HepG2 (cell line): ENCODE measurements around the gene PELO. TPM values are rescaled to one million over a fixed set of nuclear protein-coding genes. Genes with fewer than 3 reads are reported as not detected.

Experiments used
- ADNP ChIP-seq: sonication (generic); formaldehyde crosslinking; IDR thresholded peaks from 2 replicates; pipeline ENCODE4 v1.4.0; 2020; ENCODE audit warnings: missing genetic modification reagents
- CREB1 ChIP-seq, 2 experiments: fragments of 450-650 bp in 1 of 2; IDR thresholded peaks; 2 replicates each; pipeline ENCODE4 v1.6.1; 2016 to 2017; ENCODE audit warnings: control low read depth in 1 of 2, mild to moderate bottlenecking in 1 of 2, missing compliant biosample characterization in 1 of 2, missing genetic modification characterization in 1 of 2
- CTCF ChIP-seq: sonication (generic); formaldehyde crosslinking; IDR thresholded peaks from 2 replicates; pipeline ENCODE4 v1.5.0; 2020; ENCODE audit warnings: mild to moderate bottlenecking, missing genetic modification reagents, moderate library complexity
- ETV5 ChIP-seq: IDR thresholded peaks from 2 replicates; pipeline ENCODE4 v1.6.1; 2018; ENCODE audit warnings: missing biosample characterization, missing genetic modification reagents, inconsistent platforms, borderline replicate concordance
- FOSL2 ChIP-seq: sonication (generic); formaldehyde crosslinking; IDR thresholded peaks from 2 replicates; pipeline ENCODE4 v1.4.0; 2020; ENCODE audit warnings: missing genetic modification reagents
- FOXA3 ChIP-seq: IDR thresholded peaks from 2 replicates; pipeline ENCODE4 v1.6.1; 2016; ENCODE audit warnings: missing genetic modification reagents, missing compliant biosample characterization
- HMG20B ChIP-seq: conservative IDR thresholded peaks from 2 replicates; pipeline ENCODE4 v1.6.1; 2016; ENCODE audit warnings: missing genetic modification reagents, missing compliant biosample characterization
- HNF1B ChIP-seq: sonication (generic); formaldehyde crosslinking; IDR thresholded peaks from 2 replicates; pipeline ENCODE4 v1.5.1; 2020; ENCODE audit warnings: mild to moderate bottlenecking, moderate library complexity, missing genetic modification reagents
- HNRNPL ChIP-seq: fragments of 200-400 bp; formaldehyde crosslinking; IDR thresholded peaks from 2 replicates; pipeline ENCODE4 v1.6.1; 2017; ENCODE audit warnings: mild to moderate bottlenecking, low read depth, low read length
- IRF2 ChIP-seq: IDR thresholded peaks from 2 replicates; pipeline ENCODE4 v1.6.1; 2018; ENCODE audit warnings: missing genetic modification reagents, missing compliant biosample characterization
- JUND ChIP-seq: sonication (generic); formaldehyde crosslinking; IDR thresholded peaks from 2 replicates; pipeline ENCODE4 v1.8.0; 2022; ENCODE audit warnings: mild to moderate bottlenecking, missing genetic modification reagents
- KDM6A ChIP-seq: IDR thresholded peaks from 2 replicates; pipeline ENCODE4 v1.6.1; 2016; ENCODE audit warnings: low read depth
- LCORL ChIP-seq, 2 experiments: fragments of 450-650 bp in 1 of 2; sonication (generic) in 1 of 2; formaldehyde crosslinking in 1 of 2; IDR thresholded peaks; 2 replicates each; pipeline versions ENCODE4 v1.5.0 to v1.6.1; 2017 to 2020; ENCODE audit warnings: antibody characterized with exemption in 1 of 2, missing genetic modification reagents in 1 of 2
- MEIS2 ChIP-seq: sonication (generic); formaldehyde crosslinking; IDR thresholded peaks from 2 replicates; pipeline ENCODE4 v1.9.0; 2021; ENCODE audit warnings: mild to moderate bottlenecking, missing genetic modification reagents
- PRPF4 ChIP-seq: fragments of 200-400 bp; formaldehyde crosslinking; IDR thresholded peaks from 2 replicates; pipeline ENCODE4 v1.6.1; 2016; ENCODE audit warnings: low read length, low read depth; ENCODE audit not compliant: poor library complexity, severe bottlenecking
- RORA ChIP-seq: sonication (generic); formaldehyde crosslinking; IDR thresholded peaks from 2 replicates; pipeline ENCODE4 v1.5.0; 2020; ENCODE audit warnings: mild to moderate bottlenecking, missing genetic modification reagents, moderate library complexity
- RXRB ChIP-seq: IDR thresholded peaks from 2 replicates; pipeline ENCODE4 v1.6.1; 2016; ENCODE audit warnings: borderline replicate concordance, missing genetic modification reagents, missing compliant biosample characterization
- TEAD3 ChIP-seq: optimal IDR thresholded peaks from 2 replicates; pipeline ENCODE3; 2016; ENCODE audit warnings: borderline replicate concordance
- XRCC5 ChIP-seq: fragments of 200-400 bp; formaldehyde crosslinking; optimal IDR thresholded peaks from 2 replicates; pipeline ENCODE3; 2017; ENCODE audit warnings: mild to moderate bottlenecking, low read length
- ZEB1 ChIP-seq: IDR thresholded peaks from 2 replicates; pipeline ENCODE4 v1.6.1; 2012; ENCODE audit warnings: mild to moderate bottlenecking, low read depth, inconsistent platforms; ENCODE audit not compliant: insufficient replicate concordance
- ZNF253 ChIP-seq: sonication (generic); formaldehyde crosslinking; IDR thresholded peaks from 2 replicates; pipeline ENCODE4 v1.8.0; 2022; ENCODE audit warnings: mild to moderate bottlenecking, missing genetic modification reagents, borderline replicate concordance
- ZNF335 ChIP-seq: sonication (generic); formaldehyde crosslinking; IDR thresholded peaks from 2 replicates; pipeline ENCODE4 v1.4.0; 2020; ENCODE audit warnings: missing genetic modification reagents
- ZNF577 ChIP-seq: sonication (generic); formaldehyde crosslinking; IDR thresholded peaks from 2 replicates; pipeline ENCODE4 v1.4.0; 2020; ENCODE audit warnings: mild to moderate bottlenecking, low read depth, missing genetic modification reagents, borderline replicate concordance
- polyA plus RNA-seq, 8 experiments: library from polyadenylated mRNA; depleted of rRNA in 3 of 8; stranded (reverse) in 7 of 8; unstranded in 1 of 8; fragments of >200 nt; fragmentation: Illumina TruSeq in 4 of 8; extraction: Trizol in 4 of 8; gene quantifications; 2 replicates each; pipeline versions ENCODE4 v1.2.1 to v1.2.3, GENCODE V29; 2011 to 2016; ENCODE audit warnings: low read depth in 4 of 8, missing spikeins in 1 of 8, mixed read lengths in 1 of 8; ENCODE audit not compliant: insufficient read depth in 1 of 8
- total RNA-seq, 5 experiments: library from RNA; depleted of rRNA; stranded (reverse); fragments of >200 nt; fragmentation: Illumina TruSeq; extraction: Trizol; gene quantifications; 2 replicates each; pipeline ENCODE4 v1.2.3, GENCODE V29; 2016; ENCODE audit warnings: low read depth in 1 of 5
- TF ChIP-seq, protein P1 (sequence below), 2 experiments: IDR thresholded peaks; 2 replicates each; pipeline ENCODE4 v1.6.1; 2011 to 2012; ENCODE audit warnings: low read length in 2 of 2, borderline replicate concordance in 1 of 2, low read depth in 1 of 2, mild to moderate bottlenecking in 1 of 2, moderate library complexity in 1 of 2

Gene PELO
- total and polyA plus RNA-seq, 2 of the 13 experiments (the other 11 are each of a cell fraction or from before 2014, with no cell fraction given), result 19.0 to 23.9 TPM

DNA sequence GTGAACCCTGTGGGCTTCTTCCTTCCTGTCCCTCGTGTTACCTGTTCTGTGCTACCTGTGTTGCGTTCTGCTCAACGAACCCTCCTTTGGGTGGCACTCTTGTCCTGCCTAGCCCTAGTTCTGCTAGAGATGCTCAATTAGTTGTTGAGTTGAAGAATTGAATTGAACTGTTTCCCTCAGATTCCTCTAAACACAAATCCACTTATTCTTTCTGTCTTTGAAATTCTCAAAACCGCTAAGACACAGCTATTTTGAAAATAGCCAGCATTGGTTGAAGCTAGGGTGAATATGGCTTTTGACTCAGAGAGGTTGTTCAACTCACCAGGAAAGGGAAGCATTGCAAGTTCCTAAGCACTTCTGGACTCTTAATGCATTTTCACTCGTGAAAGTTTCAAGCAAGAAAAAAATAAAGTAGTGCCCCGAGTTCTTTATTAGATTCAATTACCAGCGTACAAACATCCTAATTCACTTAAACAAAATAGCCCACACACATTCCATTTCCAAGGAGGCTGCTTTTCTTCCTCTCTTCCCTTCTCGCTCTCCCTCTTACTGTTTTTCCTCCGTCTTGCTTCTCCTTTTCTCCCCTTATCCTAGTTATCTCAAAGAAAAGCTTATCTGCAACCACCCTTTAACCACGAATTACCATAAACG lies 642 bp upstream of the PELO start (continued):
- TF ChIP-seq, protein P1, sequence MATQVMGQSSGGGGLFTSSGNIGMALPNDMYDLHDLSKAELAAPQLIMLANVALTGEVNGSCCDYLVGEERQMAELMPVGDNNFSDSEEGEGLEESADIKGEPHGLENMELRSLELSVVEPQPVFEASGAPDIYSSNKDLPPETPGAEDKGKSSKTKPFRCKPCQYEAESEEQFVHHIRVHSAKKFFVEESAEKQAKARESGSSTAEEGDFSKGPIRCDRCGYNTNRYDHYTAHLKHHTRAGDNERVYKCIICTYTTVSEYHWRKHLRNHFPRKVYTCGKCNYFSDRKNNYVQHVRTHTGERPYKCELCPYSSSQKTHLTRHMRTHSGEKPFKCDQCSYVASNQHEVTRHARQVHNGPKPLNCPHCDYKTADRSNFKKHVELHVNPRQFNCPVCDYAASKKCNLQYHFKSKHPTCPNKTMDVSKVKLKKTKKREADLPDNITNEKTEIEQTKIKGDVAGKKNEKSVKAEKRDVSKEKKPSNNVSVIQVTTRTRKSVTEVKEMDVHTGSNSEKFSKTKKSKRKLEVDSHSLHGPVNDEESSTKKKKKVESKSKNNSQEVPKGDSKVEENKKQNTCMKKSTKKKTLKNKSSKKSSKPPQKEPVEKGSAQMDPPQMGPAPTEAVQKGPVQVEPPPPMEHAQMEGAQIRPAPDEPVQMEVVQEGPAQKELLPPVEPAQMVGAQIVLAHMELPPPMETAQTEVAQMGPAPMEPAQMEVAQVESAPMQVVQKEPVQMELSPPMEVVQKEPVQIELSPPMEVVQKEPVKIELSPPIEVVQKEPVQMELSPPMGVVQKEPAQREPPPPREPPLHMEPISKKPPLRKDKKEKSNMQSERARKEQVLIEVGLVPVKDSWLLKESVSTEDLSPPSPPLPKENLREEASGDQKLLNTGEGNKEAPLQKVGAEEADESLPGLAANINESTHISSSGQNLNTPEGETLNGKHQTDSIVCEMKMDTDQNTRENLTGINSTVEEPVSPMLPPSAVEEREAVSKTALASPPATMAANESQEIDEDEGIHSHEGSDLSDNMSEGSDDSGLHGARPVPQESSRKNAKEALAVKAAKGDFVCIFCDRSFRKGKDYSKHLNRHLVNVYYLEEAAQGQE (IDR thresholded peaks at IDR 0.05; ENCODE audit: borderline replicate concordance in 1 of 2, low read depth in 1 of 2, low read length in 2 of 2), result no peak
- TF ChIP-seq IRF2 (CRISPR knock-in tag) (peak; percentile 44; the same call in 1 of the 2 replicates), HNRNPL (no peak), XRCC5 (no peak), ETV5 (CRISPR knock-in tag) (peak; percentile 38; the same call in 1 of the 2 replicates), ZNF335 (CRISPR knock-in tag) (0 out of 2 replicates have a peak, but pooled peaks have one; percentile 3), ZNF253 (CRISPR knock-in tag) (no peak), FOXA3 (CRISPR knock-in tag) (0 out of 2 replicates have a peak, but pooled peaks have one; percentile 22), TEAD3 (peak; percentile 39), PRPF4 (no peak), CREB1 (IDR thresholded peaks at IDR 0.05) (no peak), CREB1 (CRISPR knock-in tag; IDR thresholded peaks at IDR 0.05) (no peak), ZEB1 (peak; percentile 93), LCORL (IDR thresholded peaks at IDR 0.05) (no peak), LCORL (CRISPR knock-in tag; IDR thresholded peaks at IDR 0.05) (no peak), ADNP (CRISPR knock-in tag) (no peak), KDM6A (CRISPR knock-in tag) (no peak), HMG20B (CRISPR knock-in tag) (no peak), RORA (CRISPR knock-in tag) (no peak), ZNF577 (no peak), MEIS2 (CRISPR knock-in tag) (no peak), RXRB (peak; percentile 15; the same call in 1 of the 2 replicates), FOSL2 (CRISPR knock-in tag) (peak; percentile 27; the same call in 1 of the 2 replicates), HNF1B (CRISPR knock-in tag) (0 out of 2 replicates have a peak, but pooled peaks have one; percentile 51), CTCF (CRISPR knock-in tag) (peak; percentile 91), JUND (no peak)
